GM15510 (cell line): ENCODE results near the gene UBXN1.

Source experiments
- POLR2A ChIP-seq: IDR thresholded peaks from 3 replicates; pipeline ENCODE4 v1.6.1; 2011; ENCODE audit warnings: borderline replicate concordance; ENCODE audit not compliant: insufficient read length; ENCODE audit errors: extremely low read depth

UBXN1 gene, protein sequence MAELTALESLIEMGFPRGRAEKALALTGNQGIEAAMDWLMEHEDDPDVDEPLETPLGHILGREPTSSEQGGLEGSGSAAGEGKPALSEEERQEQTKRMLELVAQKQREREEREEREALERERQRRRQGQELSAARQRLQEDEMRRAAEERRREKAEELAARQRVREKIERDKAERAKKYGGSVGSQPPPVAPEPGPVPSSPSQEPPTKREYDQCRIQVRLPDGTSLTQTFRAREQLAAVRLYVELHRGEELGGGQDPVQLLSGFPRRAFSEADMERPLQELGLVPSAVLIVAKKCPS

DNA sequence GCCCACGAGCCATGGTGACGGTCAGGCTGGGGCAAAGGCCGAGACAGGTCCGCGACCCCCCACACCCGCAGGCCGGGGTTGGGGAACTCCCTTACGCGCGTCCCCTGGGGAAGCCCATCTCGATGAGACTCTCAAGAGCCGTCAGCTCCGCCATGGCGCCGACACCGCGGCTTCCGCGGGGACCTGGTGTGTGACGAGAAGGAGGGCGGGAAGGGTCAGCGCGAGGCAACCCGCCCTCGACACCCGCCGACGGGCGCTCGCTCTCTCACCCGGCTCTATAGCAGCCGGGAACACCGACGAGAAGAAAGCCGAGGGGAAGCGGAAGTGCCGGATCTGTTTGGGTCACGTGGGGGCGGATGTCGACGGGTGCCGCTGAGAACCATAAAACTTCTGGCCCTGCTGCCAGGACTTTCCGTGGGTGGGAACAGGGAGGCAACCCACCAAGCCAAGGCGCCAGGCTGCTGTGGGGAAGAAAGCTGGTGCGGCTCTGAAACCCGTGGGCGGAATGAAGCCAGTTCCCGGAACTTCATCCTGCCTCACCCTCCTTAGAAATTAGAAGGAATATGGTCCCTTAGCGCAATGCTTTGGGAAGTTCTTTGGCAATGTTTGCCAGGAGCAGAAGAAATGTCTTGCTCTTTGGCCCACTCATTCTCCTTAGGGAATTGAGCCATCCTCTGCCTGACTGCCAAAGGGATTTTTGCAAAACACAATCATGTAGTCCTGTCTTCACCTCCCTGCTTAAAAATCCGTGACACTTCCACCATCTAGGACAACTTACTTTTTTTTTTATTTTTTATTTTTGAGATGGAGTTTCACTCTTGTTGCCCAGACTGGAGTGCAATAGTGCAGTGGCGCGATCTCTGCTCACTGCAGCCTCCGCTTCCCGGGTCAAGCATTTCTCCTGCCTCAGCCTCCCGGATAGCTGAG, at the start of gene UBXN1:
Gene UBXN1, minus strand, starts transcription at position 304 of the 927 bp plus-strand sequence. Its CDS starts 150 bp downstream, at position 154.
- TF ChIP-seq POLR2A: peak; percentile 86

GRCh38 chr11:62728171-62728988, 49.5 kb upstream of the UBXN1 start, which contains the start of gene TTC9C:
TSS of gene TTC9C (plus strand) at chr11:62728486. CDS start at chr11:62728849, 363 bp downstream.
- peak; percentile 65 for TF ChIP-seq POLR2A

DNA sequence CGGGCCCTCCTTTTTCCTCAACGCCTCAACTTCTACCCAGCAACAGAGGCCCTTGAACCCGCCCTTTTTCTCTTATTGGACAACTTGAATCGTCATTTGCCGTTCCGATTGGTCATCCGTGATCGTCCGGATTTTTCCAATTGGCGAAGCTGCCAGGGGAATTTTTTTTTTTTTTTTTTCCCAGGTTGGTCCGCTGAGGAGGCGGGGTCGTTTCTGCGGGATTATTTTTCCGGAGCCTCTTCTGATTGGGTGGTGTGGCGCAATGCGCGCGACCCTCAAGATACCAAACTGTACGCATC, 48.9 kb upstream of the UBXN1 start:
- TF ChIP-seq POLR2A: no peak

DNA sequence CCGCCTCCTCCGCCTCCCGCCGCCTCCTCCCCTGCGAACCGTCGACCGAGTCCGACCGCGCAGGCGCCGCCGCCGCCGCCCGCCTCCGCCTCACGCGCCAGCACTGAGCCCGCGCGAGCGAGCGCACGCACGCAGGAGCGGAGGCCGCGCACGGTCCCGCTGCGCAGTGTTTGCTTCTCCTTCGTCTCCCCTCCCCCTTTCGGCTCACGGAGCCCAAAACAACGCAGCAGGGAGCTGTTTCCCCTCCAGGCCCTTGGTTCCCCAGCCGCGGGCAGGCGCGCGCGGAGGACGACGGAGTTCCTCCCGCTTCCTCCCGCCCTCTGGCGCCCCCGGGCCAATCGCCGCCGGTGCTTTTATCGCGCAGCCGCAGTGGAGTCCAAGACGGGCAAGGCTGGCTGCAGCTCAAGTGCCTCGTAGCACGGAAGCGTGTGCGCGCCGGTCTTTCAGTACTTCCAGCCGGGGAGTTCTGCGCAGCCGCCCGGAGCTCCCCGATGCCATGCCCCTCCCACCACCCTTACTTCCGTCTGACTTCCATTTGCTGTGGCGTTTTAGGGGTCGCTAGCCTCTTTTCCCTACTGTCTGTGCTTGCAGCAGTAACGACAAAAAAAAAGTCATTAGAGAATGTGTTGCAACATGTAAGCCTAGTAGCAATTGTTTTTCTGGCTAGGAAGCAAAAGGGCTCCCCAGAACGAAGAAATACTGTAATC, 48.4 kb upstream of the UBXN1 start, which contains the start of gene HNRNPUL2:
Gene HNRNPUL2, minus strand, starts transcription at position 293 of the 707 bp plus-strand sequence. CDS start 301 bp downstream, outside the sequence.
- TF ChIP-seq POLR2A: peak; percentile 94

GRCh38 chr11:62726915-62727164, 48.0 kb upstream of the UBXN1 start:
- TF ChIP-seq POLR2A: no peak

DNA sequence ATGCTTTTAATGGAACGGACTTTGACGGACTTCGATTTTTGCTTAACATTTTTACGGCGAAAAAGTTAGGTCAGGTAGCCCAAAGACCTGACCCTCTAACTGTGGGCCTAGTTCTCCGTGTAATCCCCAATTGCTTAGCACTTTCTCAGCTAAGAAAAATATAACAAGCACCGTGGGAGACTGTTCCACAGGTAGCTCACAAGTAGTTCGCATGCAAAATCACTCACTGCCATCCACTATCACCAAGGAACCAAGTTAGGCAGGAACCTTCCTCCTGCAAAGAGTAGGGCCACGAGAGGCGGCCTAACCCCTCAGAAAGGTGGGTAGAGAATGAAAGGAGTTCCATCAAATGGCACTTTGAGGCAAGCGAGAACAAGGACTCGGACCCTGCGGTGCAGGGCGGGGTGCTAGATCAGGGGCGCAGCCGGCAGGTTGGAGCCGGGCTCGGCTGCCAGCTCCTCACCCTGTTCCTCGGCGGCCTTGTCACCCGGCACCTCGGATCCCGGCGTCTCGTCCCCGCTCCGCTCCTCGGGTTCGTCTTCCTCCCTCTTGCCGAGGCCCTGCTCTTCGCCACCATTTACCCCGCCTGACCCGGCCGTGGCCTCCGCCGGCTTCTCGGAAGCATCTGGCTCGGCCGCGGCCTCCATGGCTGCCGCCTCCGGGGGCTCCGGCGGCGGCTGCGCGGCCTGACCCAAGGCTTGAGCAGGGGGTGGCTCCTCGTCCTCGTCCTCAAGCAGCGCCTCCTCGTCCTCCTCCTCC, 47.5 kb upstream of the UBXN1 start:
- no peak for TF ChIP-seq POLR2A

GRCh38 chr11:62725646-62726045, 46.8 kb upstream of the UBXN1 start:
- TF ChIP-seq POLR2A: no peak

GRCh38 chr11:62724171-62724570, 45.3 kb upstream of the UBXN1 start:
- no peak for TF ChIP-seq POLR2A

GRCh38 chr11:62721994-62722393, 43.1 kb upstream of the UBXN1 start:
- no peak for TF ChIP-seq POLR2A

DNA sequence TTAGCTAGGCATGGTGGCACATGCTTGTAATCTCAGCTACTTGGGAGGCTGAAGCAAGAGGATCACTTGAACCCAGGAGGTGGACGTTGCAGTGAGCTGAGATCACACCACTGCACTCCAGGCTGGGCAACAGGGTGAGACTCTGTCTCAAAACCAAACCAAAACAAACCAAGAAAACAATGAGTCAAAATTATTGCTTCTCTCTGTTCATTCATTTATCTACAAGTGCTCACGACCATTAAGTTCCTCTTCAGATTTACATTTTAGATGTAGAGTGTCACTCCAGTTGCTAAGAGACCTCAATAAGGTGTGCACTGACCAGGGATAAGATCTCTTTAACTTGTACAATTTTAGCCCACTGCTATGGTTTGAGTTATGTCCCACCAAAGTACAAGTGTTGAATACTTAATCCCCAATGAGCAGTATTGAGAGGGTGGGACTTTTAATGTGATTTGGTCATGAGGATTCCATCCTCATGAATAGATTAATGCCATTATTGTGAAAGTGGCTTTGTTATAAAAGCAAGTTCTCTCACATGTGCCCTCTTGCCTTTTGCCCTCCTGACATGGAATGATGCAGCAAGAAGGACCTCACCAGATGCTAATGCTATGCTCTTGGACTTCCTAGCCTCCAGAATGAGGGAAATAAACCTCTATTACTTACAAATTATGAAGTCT, 40.6 kb upstream of the UBXN1 start:
- TF ChIP-seq POLR2A: no peak

- no peak for TF ChIP-seq POLR2A
Observed at GRCh38 chr11:62716816-62717215, 37.9 kb upstream of the UBXN1 start.

DNA sequence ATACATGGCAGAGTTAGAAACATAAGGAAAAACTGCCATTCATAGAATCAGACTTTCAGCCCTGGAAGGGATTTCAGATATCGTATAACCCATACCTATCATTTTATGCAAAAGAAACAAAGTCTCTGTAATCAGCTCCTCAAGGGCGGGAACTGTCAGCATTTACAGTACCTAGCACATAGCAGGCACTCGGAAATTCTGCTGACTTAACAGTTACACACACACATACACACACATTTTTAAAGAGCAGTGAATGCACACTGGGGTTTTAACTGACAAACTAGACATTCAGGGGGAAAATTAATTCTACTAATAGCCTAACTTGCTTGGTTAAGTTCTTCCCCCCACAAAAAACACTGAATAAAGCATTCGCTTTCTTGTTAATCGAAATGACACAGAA, 37.3 kb upstream of the UBXN1 start:
- no peak for TF ChIP-seq POLR2A

GRCh38 chr11:62715150-62716130, 36.6 kb upstream of the UBXN1 start:
- no peak for TF ChIP-seq POLR2A

DNA sequence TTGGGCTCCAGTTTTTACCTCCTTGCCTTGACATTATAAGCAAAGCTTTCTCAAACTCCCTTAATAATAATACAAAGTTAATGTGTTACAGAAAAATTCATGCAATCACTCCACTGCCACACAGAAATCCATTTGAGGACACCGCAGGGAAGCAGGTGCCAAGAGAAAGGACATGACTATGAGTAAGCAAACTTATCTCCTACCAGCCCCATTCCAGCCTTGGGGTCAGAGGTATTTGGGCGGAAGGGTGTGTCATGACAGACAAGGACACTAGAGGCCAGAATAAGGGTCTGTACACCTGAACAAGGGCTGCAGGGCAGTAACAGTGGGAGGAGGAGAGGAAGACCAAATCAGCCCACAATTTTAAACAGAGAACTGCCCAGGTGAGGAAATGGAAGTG, 34.5 kb upstream of the UBXN1 start:
- no peak for TF ChIP-seq POLR2A
